Measurements from ENCODE around the gene TEX53. TPM values are rescaled to one million over a fixed set of nuclear protein-coding genes. Genes with fewer than 3 reads are reported as not detected.

The TEX53 gene
- total RNA-seq, 1 donor from 2014 or later = not detected

DNA sequence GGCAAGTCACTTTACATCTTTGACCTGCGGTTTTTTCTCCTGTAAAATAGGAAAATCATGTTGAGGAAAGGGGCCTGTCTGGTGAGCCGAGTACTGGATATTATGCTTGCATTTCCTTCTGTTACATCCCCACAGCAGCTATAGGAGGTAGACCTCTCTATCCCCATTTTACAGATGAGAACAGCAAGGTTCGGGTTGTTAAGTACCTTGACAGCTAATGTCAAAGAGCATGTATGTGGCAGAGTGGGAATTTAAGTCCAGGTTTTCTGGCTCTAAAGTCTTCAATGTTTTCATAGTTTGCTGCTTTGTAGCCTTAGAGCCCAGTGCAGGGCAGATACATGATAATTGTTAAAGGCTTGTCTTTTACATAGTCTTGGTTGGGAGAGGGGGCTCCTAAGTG is 43.7 kb downstream of the TEX53 start:
- peaks cover 4% of the 10 kb centered on the region for H3K36me3 Mint-ChIP-seq (ENCODE audit: unreplicated experiment)
- H3K27me3 Mint-ChIP-seq (ENCODE audit: unreplicated experiment) = no peaks in the 10 kb centered on the region
- H3K4me3 Mint-ChIP-seq (ENCODE audit: unreplicated experiment) = no peak overlapping the region
- no peaks in the 10 kb centered on the region for H3K9me3 Mint-ChIP-seq (ENCODE audit: unreplicated experiment)
- DNase-seq (ENCODE audit: extremely low spot score, unreplicated experiment) = no peak
- H3K4me1 Mint-ChIP-seq (ENCODE audit: unreplicated experiment) = peaks cover 35% of the 10 kb centered on the region
- H3K27ac Mint-ChIP-seq (ENCODE audit: unreplicated experiment) = no peak overlapping the region
- no peak for TF ChIP-seq CTCF (IDR thresholded peaks at IDR 0.05)

DNA sequence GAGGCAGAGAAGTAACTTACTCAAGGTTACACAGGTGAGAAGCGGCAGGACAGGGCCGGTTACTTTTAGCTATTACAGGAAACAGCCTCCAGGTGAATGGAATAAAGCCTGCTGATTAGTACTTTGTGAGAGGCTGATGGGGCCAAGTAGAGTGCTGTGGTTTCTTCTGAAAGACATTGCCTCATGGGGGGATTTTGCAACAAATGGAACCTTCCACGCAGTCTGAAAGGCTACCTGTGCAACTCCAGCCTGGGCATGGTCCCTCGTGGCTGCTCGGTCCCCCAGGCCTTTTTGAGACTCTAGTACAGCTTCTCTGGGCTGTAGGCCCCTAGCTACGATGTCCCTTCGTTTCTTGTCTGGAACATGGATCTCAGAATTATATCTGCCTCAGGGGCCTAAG is 44.5 kb downstream of the TEX53 start:
- Mint-ChIP-seq H3K36me3 (ENCODE audit: unreplicated experiment) (peaks cover 4% of the 10 kb centered on the region), H3K4me3 (ENCODE audit: unreplicated experiment) (peak overlapping the region; percentile 26), H3K9me3 (ENCODE audit: unreplicated experiment) (no peaks in the 10 kb centered on the region), H3K27me3 (ENCODE audit: unreplicated experiment) (no peaks in the 10 kb centered on the region), H3K27ac (ENCODE audit: unreplicated experiment) (peak overlapping the region; percentile 16), H3K4me1 (ENCODE audit: unreplicated experiment) (peaks cover 35% of the 10 kb centered on the region)
- TF ChIP-seq CTCF (IDR thresholded peaks at IDR 0.05) = no peak
- DNase-seq (ENCODE audit: extremely low spot score, unreplicated experiment) = no peak

DNA sequence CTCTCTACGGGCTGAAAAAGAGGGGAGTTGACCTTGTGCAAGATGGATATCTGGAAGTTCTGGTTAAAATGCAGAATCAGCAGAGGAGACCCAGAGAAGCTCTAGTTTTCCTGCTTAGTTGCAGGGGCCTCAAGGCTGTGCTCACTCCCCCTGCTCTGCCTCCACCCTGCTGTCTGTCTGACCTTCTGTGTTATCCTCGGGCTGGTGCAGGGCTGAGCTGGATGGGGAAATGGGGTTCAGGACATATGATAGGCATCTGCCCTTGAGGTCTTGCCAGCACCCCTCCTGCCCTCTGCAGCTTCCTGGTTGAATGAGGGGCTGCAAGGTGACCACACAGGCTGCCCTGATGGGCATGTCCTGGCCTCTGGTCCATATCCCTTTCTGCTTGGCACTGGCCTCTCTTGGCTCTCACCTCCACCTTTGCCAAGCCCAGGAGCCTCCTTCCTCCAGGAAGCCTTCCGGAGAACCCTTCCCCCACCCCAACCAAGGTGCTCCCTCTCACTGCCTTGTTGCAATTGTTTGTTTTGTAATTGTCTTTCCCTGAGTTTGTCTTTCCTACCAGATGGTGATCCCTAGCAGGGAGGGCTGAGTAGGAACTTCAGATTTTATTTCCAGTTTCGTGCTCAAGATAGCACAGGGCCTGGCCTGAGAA is 45.2 kb downstream of the TEX53 start:
- no peak for DNase-seq (ENCODE audit: extremely low spot score, unreplicated experiment)
- peaks cover 4% of the 10 kb centered on the region for H3K36me3 Mint-ChIP-seq (ENCODE audit: unreplicated experiment)
- H3K27ac Mint-ChIP-seq (ENCODE audit: unreplicated experiment) = peak overlapping the region; percentile 85
- peak overlapping the region; percentile 76 for H3K4me3 Mint-ChIP-seq (ENCODE audit: unreplicated experiment)
- H3K27me3 Mint-ChIP-seq (ENCODE audit: unreplicated experiment) = no peaks in the 10 kb centered on the region
- no peaks in the 10 kb centered on the region for H3K9me3 Mint-ChIP-seq (ENCODE audit: unreplicated experiment)
- peaks cover 35% of the 10 kb centered on the region for H3K4me1 Mint-ChIP-seq (ENCODE audit: unreplicated experiment)
- no peak for TF ChIP-seq CTCF (IDR thresholded peaks at IDR 0.05)

GRCh38 chr9:114611516-114612271 is 45.9 kb downstream of the TEX53 start:
- H3K4me3 Mint-ChIP-seq (ENCODE audit: unreplicated experiment) = peak overlapping the region; percentile 76
- TF ChIP-seq CTCF (IDR thresholded peaks at IDR 0.05) = no peak

DNA sequence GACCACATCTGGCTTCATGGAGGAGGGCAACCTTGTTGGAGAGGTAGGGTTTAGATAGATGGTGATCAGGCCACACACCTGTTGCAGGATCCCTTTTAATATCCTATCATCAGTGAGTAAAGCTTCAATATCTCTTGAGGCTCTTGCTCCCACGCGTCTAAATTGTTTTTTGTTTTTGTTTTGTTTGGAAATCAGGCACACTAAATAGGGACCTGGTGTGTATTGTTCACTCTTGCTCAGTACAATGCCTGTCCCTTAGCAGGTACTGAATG is 49.1 kb downstream of the TEX53 start:
- DNase-seq (ENCODE audit: extremely low spot score, unreplicated experiment) = no peak
- H3K36me3 Mint-ChIP-seq (ENCODE audit: unreplicated experiment) = no peaks in the 10 kb centered on the region
- H3K9me3 Mint-ChIP-seq (ENCODE audit: unreplicated experiment) = no peaks in the 10 kb centered on the region
- no peaks in the 10 kb centered on the region for H3K27me3 Mint-ChIP-seq (ENCODE audit: unreplicated experiment)
- no peak for TF ChIP-seq CTCF (IDR thresholded peaks at IDR 0.05)
- peaks cover 41% of the 10 kb centered on the region for H3K4me1 Mint-ChIP-seq (ENCODE audit: unreplicated experiment)
- no peak overlapping the region for H3K4me3 Mint-ChIP-seq (ENCODE audit: unreplicated experiment)
- H3K27ac Mint-ChIP-seq (ENCODE audit: unreplicated experiment) = no peak overlapping the region

More at GRCh38 chr9:114611516-114612271, 45.9 kb downstream of the TEX53 start:
- Mint-ChIP-seq H3K27me3 (ENCODE audit: unreplicated experiment) (no peaks in the 10 kb centered on the region), H3K27ac (ENCODE audit: unreplicated experiment) (peak overlapping the region; percentile 85), H3K4me1 (ENCODE audit: unreplicated experiment) (peaks cover 36% of the 10 kb centered on the region), H3K36me3 (ENCODE audit: unreplicated experiment) (peaks cover 2% of the 10 kb centered on the region), H3K9me3 (ENCODE audit: unreplicated experiment) (no peaks in the 10 kb centered on the region)
- peak; percentile 87 for DNase-seq (ENCODE audit: extremely low spot score, unreplicated experiment)
